Adrenal gland (tissue), 5 donors: Measurements from ENCODE around the gene SPATC1L.

ENCODE experiments used
- POLR2A ChIP-seq, 2 donors: fragments of 450-650 bp; IDR thresholded peaks; one replicate each; pipeline ENCODE4 v1.6.1; 2017; ENCODE audit warnings: antibody characterized with exemption in 2 of 2, mild to moderate bottlenecking in 2 of 2, moderate library complexity in 1 of 2
- TF ChIP-seq, protein P1 (sequence below), 6 experiments: fragments of 450-650 bp in 4 of 6; fragments of 200-600 bp in 2 of 6; sonication (generic) in 1 of 6; IDR thresholded peaks; 1 replicate in 5 of 6; 2 replicates in 1 of 6; pipeline versions ENCODE4 v1.5.1 to v1.8.0; 2016 to 2021; ENCODE audit warnings: antibody characterized with exemption in 6 of 6, mild to moderate bottlenecking in 2 of 6, moderate library complexity in 1 of 6
- donor health status: DM: no; HTN: no; CAD: no.

- TF ChIP-seq, protein P1, sequence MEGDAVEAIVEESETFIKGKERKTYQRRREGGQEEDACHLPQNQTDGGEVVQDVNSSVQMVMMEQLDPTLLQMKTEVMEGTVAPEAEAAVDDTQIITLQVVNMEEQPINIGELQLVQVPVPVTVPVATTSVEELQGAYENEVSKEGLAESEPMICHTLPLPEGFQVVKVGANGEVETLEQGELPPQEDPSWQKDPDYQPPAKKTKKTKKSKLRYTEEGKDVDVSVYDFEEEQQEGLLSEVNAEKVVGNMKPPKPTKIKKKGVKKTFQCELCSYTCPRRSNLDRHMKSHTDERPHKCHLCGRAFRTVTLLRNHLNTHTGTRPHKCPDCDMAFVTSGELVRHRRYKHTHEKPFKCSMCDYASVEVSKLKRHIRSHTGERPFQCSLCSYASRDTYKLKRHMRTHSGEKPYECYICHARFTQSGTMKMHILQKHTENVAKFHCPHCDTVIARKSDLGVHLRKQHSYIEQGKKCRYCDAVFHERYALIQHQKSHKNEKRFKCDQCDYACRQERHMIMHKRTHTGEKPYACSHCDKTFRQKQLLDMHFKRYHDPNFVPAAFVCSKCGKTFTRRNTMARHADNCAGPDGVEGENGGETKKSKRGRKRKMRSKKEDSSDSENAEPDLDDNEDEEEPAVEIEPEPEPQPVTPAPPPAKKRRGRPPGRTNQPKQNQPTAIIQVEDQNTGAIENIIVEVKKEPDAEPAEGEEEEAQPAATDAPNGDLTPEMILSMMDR (IDR thresholded peaks at IDR 0.05), result no peak
- no peak for TF ChIP-seq POLR2A (IDR thresholded peaks at IDR 0.05)
Observed at GRCh38 chr21:46114963-46115362, 69.3 kb downstream of the SPATC1L start.
